HEK293 (cell line): ENCODE results near the gene ACP7.

Source experiments
- RBAK ChIP-seq: fragments of 450-650 bp; formaldehyde crosslinking; IDR thresholded peaks from 2 replicates; pipeline ENCODE4 v1.5.1; 2016; ENCODE audit warnings: missing biosample characterization, missing genetic modification characterization
- REPIN1 ChIP-seq: fragments of 450-650 bp; formaldehyde crosslinking; IDR thresholded peaks from 2 replicates; pipeline ENCODE4 v1.5.1; 2017; ENCODE audit warnings: missing biosample characterization, missing genetic modification characterization, low read depth
- YY1 ChIP-seq: fragments of 450-650 bp; formaldehyde crosslinking; IDR thresholded peaks from 2 replicates; pipeline ENCODE4 v1.5.1; 2018; ENCODE audit warnings: missing biosample characterization, missing genetic modification characterization
- ZBTB21 ChIP-seq: fragments of 450-650 bp; formaldehyde crosslinking; IDR thresholded peaks from 2 replicates; pipeline ENCODE4 v1.5.1; 2017; ENCODE audit warnings: missing biosample characterization, missing genetic modification characterization
- ZNF239 ChIP-seq: fragments of 450-650 bp; formaldehyde crosslinking; IDR thresholded peaks from 2 replicates; pipeline ENCODE4 v1.5.1; 2016; ENCODE audit warnings: missing biosample characterization, missing genetic modification characterization
- ZNF248 ChIP-seq: fragments of 450-650 bp; formaldehyde crosslinking; IDR thresholded peaks from 2 replicates; pipeline ENCODE4 v1.5.1; 2017; ENCODE audit warnings: missing biosample characterization, missing genetic modification characterization
- ZNF274 ChIP-seq, 2 experiments: fragments of 200-500 bp in 1 of 2; fragments of 450-650 bp in 1 of 2; sonication (Bioruptor generic) in 1 of 2; formaldehyde crosslinking in 1 of 2; IDR thresholded peaks; 2 replicates each; pipeline versions ENCODE4 v1.5.1 to v1.6.1; 2014 to 2016; ENCODE audit warnings: borderline replicate concordance in 1 of 2, inconsistent platforms in 1 of 2, low read length in 1 of 2, missing biosample characterization in 1 of 2, missing genetic modification characterization in 1 of 2
- ZNF48 ChIP-seq: fragments of 450-650 bp; formaldehyde crosslinking; IDR thresholded peaks from 2 replicates; pipeline ENCODE4 v1.5.1; 2016; ENCODE audit warnings: missing biosample characterization, missing genetic modification characterization
- ZNF76 ChIP-seq: fragments of 450-650 bp; formaldehyde crosslinking; IDR thresholded peaks from 2 replicates; pipeline ENCODE4; 2016; ENCODE audit warnings: low read depth, missing biosample characterization, missing genetic modification characterization, borderline replicate concordance
- ZNF792 ChIP-seq: fragments of 450-650 bp; formaldehyde crosslinking; IDR thresholded peaks from 2 replicates; pipeline ENCODE4 v1.5.1; 2016; ENCODE audit warnings: missing biosample characterization, missing genetic modification characterization
- TF ChIP-seq, protein P1 (sequence below): fragments of 450-650 bp; formaldehyde crosslinking; IDR thresholded peaks from 2 replicates; pipeline ENCODE4 v1.5.1; 2016; ENCODE audit warnings: missing biosample characterization, missing genetic modification characterization
- TF ChIP-seq, protein P2 (sequence below): fragments of 450-650 bp; formaldehyde crosslinking; IDR thresholded peaks from 2 replicates; pipeline ENCODE4 v1.5.1; 2017; ENCODE audit warnings: missing biosample characterization, missing genetic modification characterization
- TF ChIP-seq, protein P3 (sequence below): fragments of 450-650 bp; formaldehyde crosslinking; IDR thresholded peaks from 2 replicates; pipeline ENCODE4 v1.5.1; 2016; ENCODE audit warnings: missing biosample characterization, missing genetic modification characterization

DNA sequence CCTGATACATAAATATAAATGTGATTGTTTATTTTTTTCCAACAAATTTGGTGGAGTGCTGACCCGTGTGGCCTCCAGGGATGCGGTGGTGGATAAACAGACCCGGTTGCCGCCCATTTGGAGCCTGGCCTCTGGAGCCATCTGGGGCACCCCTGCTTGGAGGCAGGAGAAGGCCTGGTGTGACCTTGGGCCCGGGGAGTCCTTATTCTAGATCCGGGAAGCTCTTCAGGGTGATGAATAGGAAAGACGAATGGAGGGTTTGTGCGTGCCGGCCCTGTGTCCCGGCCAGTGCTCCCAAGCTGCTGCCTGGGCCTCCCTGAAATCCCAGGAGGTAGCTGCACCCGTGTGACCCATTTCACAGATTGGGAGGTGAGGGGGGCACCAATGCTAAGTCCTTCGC lies 53.0 kb downstream of the ACP7 start:
- TF ChIP-seq, protein P1, sequence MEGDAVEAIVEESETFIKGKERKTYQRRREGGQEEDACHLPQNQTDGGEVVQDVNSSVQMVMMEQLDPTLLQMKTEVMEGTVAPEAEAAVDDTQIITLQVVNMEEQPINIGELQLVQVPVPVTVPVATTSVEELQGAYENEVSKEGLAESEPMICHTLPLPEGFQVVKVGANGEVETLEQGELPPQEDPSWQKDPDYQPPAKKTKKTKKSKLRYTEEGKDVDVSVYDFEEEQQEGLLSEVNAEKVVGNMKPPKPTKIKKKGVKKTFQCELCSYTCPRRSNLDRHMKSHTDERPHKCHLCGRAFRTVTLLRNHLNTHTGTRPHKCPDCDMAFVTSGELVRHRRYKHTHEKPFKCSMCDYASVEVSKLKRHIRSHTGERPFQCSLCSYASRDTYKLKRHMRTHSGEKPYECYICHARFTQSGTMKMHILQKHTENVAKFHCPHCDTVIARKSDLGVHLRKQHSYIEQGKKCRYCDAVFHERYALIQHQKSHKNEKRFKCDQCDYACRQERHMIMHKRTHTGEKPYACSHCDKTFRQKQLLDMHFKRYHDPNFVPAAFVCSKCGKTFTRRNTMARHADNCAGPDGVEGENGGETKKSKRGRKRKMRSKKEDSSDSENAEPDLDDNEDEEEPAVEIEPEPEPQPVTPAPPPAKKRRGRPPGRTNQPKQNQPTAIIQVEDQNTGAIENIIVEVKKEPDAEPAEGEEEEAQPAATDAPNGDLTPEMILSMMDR (tag by site-specific recombination), result no peak
- TF ChIP-seq, protein P2, sequence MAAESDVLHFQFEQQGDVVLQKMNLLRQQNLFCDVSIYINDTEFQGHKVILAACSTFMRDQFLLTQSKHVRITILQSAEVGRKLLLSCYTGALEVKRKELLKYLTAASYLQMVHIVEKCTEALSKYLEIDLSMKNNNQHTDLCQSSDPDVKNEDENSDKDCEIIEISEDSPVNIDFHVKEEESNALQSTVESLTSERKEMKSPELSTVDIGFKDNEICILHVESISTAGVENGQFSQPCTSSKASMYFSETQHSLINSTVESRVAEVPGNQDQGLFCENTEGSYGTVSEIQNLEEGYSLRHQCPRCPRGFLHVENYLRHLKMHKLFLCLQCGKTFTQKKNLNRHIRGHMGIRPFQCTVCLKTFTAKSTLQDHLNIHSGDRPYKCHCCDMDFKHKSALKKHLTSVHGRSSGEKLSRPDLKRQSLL (tag by site-specific recombination), result no peak
- TF ChIP-seq ZBTB21 (no peak), YY1 (tag by site-specific recombination) (no peak), ZNF239 (tag by site-specific recombination) (no peak), REPIN1 (tag by site-specific recombination) (no peak), RBAK (no peak), ZNF76 (tag by site-specific recombination) (no peak), ZNF248 (tag by site-specific recombination) (no peak), ZNF274 (IDR thresholded peaks at IDR 0.05; ENCODE audit: low read length) (no peak), ZNF274 (tag by site-specific recombination; IDR thresholded peaks at IDR 0.05; ENCODE audit: borderline replicate concordance) (no peak), ZNF792 (tag by site-specific recombination) (no peak), ZNF48 (tag by site-specific recombination) (no peak)
- TF ChIP-seq, protein P3, sequence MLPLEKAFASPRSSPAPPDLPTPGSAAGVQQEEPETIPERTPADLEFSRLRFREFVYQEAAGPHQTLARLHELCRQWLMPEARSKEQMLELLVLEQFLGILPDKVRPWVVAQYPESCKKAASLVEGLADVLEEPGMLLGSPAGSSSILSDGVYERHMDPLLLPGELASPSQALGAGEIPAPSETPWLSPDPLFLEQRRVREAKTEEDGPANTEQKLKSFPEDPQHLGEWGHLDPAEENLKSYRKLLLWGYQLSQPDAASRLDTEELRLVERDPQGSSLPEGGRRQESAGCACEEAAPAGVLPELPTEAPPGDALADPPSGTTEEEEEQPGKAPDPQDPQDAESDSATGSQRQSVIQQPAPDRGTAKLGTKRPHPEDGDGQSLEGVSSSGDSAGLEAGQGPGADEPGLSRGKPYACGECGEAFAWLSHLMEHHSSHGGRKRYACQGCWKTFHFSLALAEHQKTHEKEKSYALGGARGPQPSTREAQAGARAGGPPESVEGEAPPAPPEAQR (tag by site-specific recombination), result no peak
